ENCODE results near the gene PRAMEF33.
"Not testable (repeated sequence)": the region's sequence is repeated elsewhere in the genome, so short reads cannot be mapped to it uniquely, and the experiment has no call there.

The PRAMEF33 gene

GRCh38 chr1:13303239-13303638, at the start of gene PRAMEF33:
TSS of gene PRAMEF33 (plus strand) at chr1:13303539. CDS start at chr1:13305955, 2,416 bp downstream.
- H3K9me3 Mint-ChIP-seq; H3K4me1 Mint-ChIP-seq (ENCODE audit: low read depth); H3K4me3 Mint-ChIP-seq; H3K27me3 Mint-ChIP-seq; DNase-seq; H3K36me3 Mint-ChIP-seq (ENCODE audit: low read depth); H3K27ac Mint-ChIP-seq: not testable (repeated sequence)

GRCh38 chr1:13253898-13254297, 49.4 kb upstream of the PRAMEF33 start, which contains the start of gene PRAMEF5:
TSS of gene PRAMEF5 (plus strand) at chr1:13254198. CDS start at chr1:13259269, 5,071 bp downstream.
- H3K9me3 Mint-ChIP-seq; H3K4me1 Mint-ChIP-seq (ENCODE audit: low read depth); DNase-seq; H3K27me3 Mint-ChIP-seq; H3K27ac Mint-ChIP-seq; H3K4me3 Mint-ChIP-seq; H3K36me3 Mint-ChIP-seq (ENCODE audit: low read depth): not testable (repeated sequence)

- not testable (repeated sequence) for H3K9me3 Mint-ChIP-seq; DNase-seq; H3K4me3 Mint-ChIP-seq; H3K4me1 Mint-ChIP-seq (ENCODE audit: low read depth); H3K36me3 Mint-ChIP-seq (ENCODE audit: low read depth); H3K27ac Mint-ChIP-seq; H3K27me3 Mint-ChIP-seq
Measured at GRCh38 chr1:13265124-13265523, 38.2 kb upstream of the PRAMEF33 start.

GRCh38 chr1:13277016-13277415, 26.3 kb upstream of the PRAMEF33 start:
- H3K4me1 Mint-ChIP-seq (ENCODE audit: low read depth); H3K27ac Mint-ChIP-seq; H3K27me3 Mint-ChIP-seq; H3K4me3 Mint-ChIP-seq; H3K36me3 Mint-ChIP-seq (ENCODE audit: low read depth); DNase-seq; H3K9me3 Mint-ChIP-seq: not testable (repeated sequence)

GRCh38 chr1:13279617-13280016, 23.7 kb upstream of the PRAMEF33 start:
- H3K4me3 Mint-ChIP-seq; H3K9me3 Mint-ChIP-seq; H3K4me1 Mint-ChIP-seq (ENCODE audit: low read depth); H3K36me3 Mint-ChIP-seq (ENCODE audit: low read depth); H3K27ac Mint-ChIP-seq; H3K27me3 Mint-ChIP-seq; DNase-seq: not testable (repeated sequence)

- H3K4me3 Mint-ChIP-seq; H3K27ac Mint-ChIP-seq; H3K4me1 Mint-ChIP-seq (ENCODE audit: low read depth); H3K27me3 Mint-ChIP-seq; H3K9me3 Mint-ChIP-seq; H3K36me3 Mint-ChIP-seq (ENCODE audit: low read depth); DNase-seq: not testable (repeated sequence)
Measured at GRCh38 chr1:13285037-13285436, 18.3 kb upstream of the PRAMEF33 start, which contains the start of gene PRAMEF8. TSS of gene PRAMEF8 (minus strand) at chr1:13285137. CDS start at chr1:13284091, 1,046 bp downstream.

GRCh38 chr1:13289030-13289429, 14.3 kb upstream of the PRAMEF33 start:
- H3K4me1 Mint-ChIP-seq (ENCODE audit: low read depth); H3K27me3 Mint-ChIP-seq; H3K36me3 Mint-ChIP-seq (ENCODE audit: low read depth); H3K9me3 Mint-ChIP-seq; H3K27ac Mint-ChIP-seq; DNase-seq; H3K4me3 Mint-ChIP-seq: not testable (repeated sequence)

- not testable (repeated sequence) for H3K27me3 Mint-ChIP-seq; H3K36me3 Mint-ChIP-seq (ENCODE audit: low read depth); H3K4me1 Mint-ChIP-seq (ENCODE audit: low read depth); H3K9me3 Mint-ChIP-seq; H3K4me3 Mint-ChIP-seq; DNase-seq; H3K27ac Mint-ChIP-seq
Measured at GRCh38 chr1:13297216-13297931, 6.0 kb upstream of the PRAMEF33 start.

GRCh38 chr1:13298699-13299098, 4.6 kb upstream of the PRAMEF33 start:
- H3K27ac Mint-ChIP-seq; H3K27me3 Mint-ChIP-seq; H3K36me3 Mint-ChIP-seq (ENCODE audit: low read depth); H3K4me3 Mint-ChIP-seq; H3K9me3 Mint-ChIP-seq; DNase-seq; H3K4me1 Mint-ChIP-seq (ENCODE audit: low read depth): not testable (repeated sequence)

- H3K27me3 Mint-ChIP-seq = not testable (repeated sequence)
Measured at GRCh38 chr1:13302197-13302596, 1.1 kb upstream of the PRAMEF33 start.

GRCh38 chr1:13315281-13315680, 11.9 kb downstream of the PRAMEF33 start, which contains the start of gene PRAMEF15:
TSS of gene PRAMEF15 (plus strand) at chr1:13315581. CDS start at chr1:13318408, 2,827 bp downstream.
- H3K9me3 Mint-ChIP-seq; DNase-seq; H3K27ac Mint-ChIP-seq; H3K4me1 Mint-ChIP-seq (ENCODE audit: low read depth); H3K4me3 Mint-ChIP-seq; H3K36me3 Mint-ChIP-seq (ENCODE audit: low read depth); H3K27me3 Mint-ChIP-seq: not testable (repeated sequence)

More at GRCh38 chr1:13302197-13302596, 1.1 kb upstream of the PRAMEF33 start:
- not testable (repeated sequence) for DNase-seq; H3K4me1 Mint-ChIP-seq (ENCODE audit: low read depth); H3K27ac Mint-ChIP-seq; H3K4me3 Mint-ChIP-seq; H3K36me3 Mint-ChIP-seq (ENCODE audit: low read depth); H3K9me3 Mint-ChIP-seq

- not testable (repeated sequence) for H3K4me1 Mint-ChIP-seq (ENCODE audit: low read depth); H3K27ac Mint-ChIP-seq; H3K4me3 Mint-ChIP-seq; H3K27me3 Mint-ChIP-seq; H3K9me3 Mint-ChIP-seq; DNase-seq; H3K36me3 Mint-ChIP-seq (ENCODE audit: low read depth)
Measured at GRCh38 chr1:13342496-13342895, 39.2 kb downstream of the PRAMEF33 start.

GRCh38 chr1:13347034-13347433, 43.7 kb downstream of the PRAMEF33 start, which contains the start of gene PRAMEF14:
TSS of gene PRAMEF14 (minus strand) at chr1:13347134. CDS start at chr1:13345314, 1,820 bp downstream.
- not testable (repeated sequence) for H3K27me3 Mint-ChIP-seq; H3K9me3 Mint-ChIP-seq; H3K27ac Mint-ChIP-seq; H3K4me3 Mint-ChIP-seq; DNase-seq; H3K36me3 Mint-ChIP-seq (ENCODE audit: low read depth); H3K4me1 Mint-ChIP-seq (ENCODE audit: low read depth)

- H3K27ac Mint-ChIP-seq; DNase-seq; H3K4me3 Mint-ChIP-seq; H3K36me3 Mint-ChIP-seq (ENCODE audit: low read depth); H3K9me3 Mint-ChIP-seq; H3K4me1 Mint-ChIP-seq (ENCODE audit: low read depth); H3K27me3 Mint-ChIP-seq: not testable (repeated sequence)
Measured at GRCh38 chr1:13353476-13353875, 50.1 kb downstream of the PRAMEF33 start.

GRCh38 chr1:13354475-13354874, 51.1 kb downstream of the PRAMEF33 start:
- H3K36me3 Mint-ChIP-seq (ENCODE audit: low read depth); H3K4me1 Mint-ChIP-seq (ENCODE audit: low read depth); H3K27me3 Mint-ChIP-seq; DNase-seq; H3K27ac Mint-ChIP-seq; H3K4me3 Mint-ChIP-seq; H3K9me3 Mint-ChIP-seq: not testable (repeated sequence)
